ENCODE results near the gene SLC9A8.

DNA sequence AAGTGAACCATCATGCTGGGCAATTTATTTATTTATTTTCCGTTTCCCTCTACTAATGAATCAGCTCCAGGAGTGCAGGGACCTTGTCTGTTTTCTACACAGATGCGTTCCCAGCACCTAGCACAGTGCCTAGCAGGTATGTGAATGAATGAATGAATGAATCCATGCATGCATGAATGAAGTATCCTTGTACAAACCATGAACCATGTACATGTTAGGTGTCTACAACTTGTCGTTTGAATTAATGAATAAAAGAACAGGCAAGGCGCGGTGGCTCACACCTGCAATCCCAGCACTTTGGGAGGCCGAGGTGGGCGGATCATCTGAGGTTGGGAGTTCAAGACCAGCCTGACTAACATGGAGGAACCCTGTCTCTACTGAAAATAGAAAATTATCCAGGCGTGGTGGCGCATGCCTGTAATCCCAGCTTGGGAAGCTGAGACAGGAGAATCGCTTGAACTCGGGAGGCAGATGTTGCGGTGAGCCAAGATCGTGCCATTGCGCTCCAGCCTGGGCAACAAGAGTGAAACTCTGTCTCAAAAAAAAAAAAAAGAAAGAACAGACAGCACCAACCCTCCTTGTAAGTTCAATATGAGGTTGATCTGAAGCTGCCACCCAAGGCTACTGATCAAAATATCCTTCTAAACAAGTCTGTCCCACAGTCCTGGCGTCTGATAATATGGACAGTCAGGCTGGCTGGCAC, 27.3 kb upstream of the SLC9A8 start:
- no peak for TF ChIP-seq CEBPB (IDR thresholded peaks at IDR 0.05; ENCODE audit: low read depth, low read length)
- TF ChIP-seq, protein P1, sequence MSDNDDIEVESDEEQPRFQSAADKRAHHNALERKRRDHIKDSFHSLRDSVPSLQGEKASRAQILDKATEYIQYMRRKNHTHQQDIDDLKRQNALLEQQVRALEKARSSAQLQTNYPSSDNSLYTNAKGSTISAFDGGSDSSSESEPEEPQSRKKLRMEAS (IDR thresholded peaks at IDR 0.05): no peak
- no peak for TF ChIP-seq CTCF (IDR thresholded peaks at IDR 0.05; ENCODE audit: control extremely low read depth in 1 of 3, insufficient read depth in 1 of 3, low read depth in 1 of 3, low read length in 3 of 3)
- no peak for TF ChIP-seq POLR2A (IDR thresholded peaks at IDR 0.05; ENCODE audit: control extremely low read depth in 1 of 2, low read depth in 2 of 2, low read length in 2 of 2)
- no peak for TF ChIP-seq NRF1 (IDR thresholded peaks at IDR 0.05; ENCODE audit: low read depth, low read length)
- TF ChIP-seq, protein P2, sequence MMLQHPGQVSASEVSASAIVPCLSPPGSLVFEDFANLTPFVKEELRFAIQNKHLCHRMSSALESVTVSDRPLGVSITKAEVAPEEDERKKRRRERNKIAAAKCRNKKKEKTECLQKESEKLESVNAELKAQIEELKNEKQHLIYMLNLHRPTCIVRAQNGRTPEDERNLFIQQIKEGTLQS (IDR thresholded peaks at IDR 0.05; ENCODE audit: insufficient read depth, low read depth, low read length): no peak
- TF ChIP-seq, protein P3, sequence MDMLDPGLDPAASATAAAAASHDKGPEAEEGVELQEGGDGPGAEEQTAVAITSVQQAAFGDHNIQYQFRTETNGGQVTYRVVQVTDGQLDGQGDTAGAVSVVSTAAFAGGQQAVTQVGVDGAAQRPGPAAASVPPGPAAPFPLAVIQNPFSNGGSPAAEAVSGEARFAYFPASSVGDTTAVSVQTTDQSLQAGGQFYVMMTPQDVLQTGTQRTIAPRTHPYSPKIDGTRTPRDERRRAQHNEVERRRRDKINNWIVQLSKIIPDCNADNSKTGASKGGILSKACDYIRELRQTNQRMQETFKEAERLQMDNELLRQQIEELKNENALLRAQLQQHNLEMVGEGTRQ (IDR thresholded peaks at IDR 0.05; ENCODE audit: low read length): no peak
- no peak for TF ChIP-seq POLR2AphosphoS5 (IDR thresholded peaks at IDR 0.05; ENCODE audit: low read depth, low read length)

Measured in H1 (cell line).